GM18861 (cell line): ENCODE data around the gene EPB41.
"Not testable (repeated sequence)": the region's sequence is repeated elsewhere in the genome, so short reads cannot be mapped to it uniquely, and the experiment has no call there.

Experiments used
- ATAC-seq: cut with Tn5 transposase; IDR thresholded peaks from one replicate; pipeline ENCODE4 v1.9.1; 2021; ENCODE audit not compliant: unreplicated experiment

The EPB41 gene

DNA sequence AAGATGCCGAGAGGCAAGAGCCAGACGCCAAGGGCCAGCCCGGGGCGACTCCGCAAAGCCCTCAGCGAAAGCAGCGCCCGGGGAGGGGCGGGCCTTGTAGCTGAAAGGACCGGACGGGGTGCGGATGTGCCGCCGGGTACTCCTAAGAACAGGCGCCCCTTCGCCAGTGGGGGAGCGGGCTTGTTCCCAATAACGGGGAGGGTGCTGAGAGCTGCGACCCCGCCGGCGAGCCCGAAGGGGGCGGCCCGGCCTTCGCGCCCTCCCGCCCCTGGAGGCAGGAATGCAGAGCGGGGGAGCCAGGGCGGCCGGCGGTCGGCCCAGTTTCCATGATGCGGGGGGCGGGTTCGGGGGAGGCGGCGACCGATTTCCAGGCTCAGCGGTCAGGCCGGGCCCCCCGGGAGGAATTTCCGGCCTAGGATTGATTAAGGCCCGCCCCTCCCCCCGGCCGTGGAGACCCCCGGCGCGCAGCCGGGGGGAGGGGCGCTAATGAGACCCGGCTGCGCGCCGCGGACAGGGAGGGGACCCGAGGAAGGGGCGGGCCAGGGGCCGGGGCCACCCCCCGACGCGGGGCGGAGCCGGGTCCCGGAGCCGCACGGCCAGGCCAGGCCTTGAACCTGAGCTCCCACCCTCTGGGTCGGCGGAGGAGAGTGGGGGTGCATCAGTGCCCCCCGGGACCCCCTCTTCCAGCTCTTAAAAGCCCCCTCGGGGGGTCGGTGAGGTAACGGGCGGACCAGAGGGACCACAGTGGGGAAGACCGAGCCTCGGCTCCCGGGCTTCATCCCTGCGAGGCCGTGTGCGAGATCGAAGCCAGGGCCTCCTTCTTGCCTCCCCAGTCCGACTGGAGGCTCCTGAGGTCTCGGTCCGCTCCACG is 210.2 kb downstream of the EPB41 start:
- ATAC-seq, result no peak

- no peak for ATAC-seq
Measured at GRCh38 chr1:29125237-29125641, 210.9 kb downstream of the EPB41 start.

- ATAC-seq, result no peak
Measured at GRCh38 chr1:29125788-29126187, 211.4 kb downstream of the EPB41 start.

DNA sequence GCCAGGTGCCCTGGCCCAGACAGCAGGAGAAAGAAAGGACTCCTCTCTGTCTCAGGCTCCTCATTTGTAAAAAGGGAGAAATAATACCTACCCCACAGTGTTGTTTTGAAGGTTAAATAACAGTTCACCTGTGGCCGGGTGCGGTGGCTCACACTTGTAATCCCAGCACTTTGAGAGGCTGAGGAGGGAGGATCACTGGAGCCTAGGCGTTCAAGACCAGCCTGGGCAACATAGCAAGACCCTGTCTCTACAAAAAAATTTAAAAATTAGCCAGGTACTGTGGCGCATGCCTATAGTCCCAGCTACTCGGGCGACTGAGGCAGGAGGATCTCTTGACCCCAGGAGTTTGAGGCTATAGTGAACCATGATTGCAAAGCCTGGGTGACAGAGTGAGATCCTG is 211.8 kb downstream of the EPB41 start:
- ATAC-seq, result no peak

DNA sequence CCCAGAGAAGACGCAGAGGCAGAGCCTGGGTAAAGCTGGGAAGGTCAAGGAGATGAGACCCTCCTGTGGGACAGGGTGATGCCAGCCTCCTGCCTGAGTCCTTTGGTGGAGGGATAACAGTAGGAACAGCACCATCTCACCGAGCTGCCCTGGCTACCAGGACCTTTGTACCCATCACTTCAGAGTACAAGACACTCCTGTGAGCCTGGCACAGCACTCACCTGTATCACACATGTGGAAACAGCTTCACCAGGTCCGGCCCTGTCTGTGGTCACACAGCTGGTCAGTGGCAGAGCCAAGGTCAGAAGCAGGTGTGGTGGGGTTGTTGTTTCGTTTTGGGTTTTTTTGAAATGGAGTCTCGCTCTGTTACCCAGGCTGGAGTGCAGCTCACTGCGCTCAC is 214.4 kb downstream of the EPB41 start:
- no peak for ATAC-seq

DNA sequence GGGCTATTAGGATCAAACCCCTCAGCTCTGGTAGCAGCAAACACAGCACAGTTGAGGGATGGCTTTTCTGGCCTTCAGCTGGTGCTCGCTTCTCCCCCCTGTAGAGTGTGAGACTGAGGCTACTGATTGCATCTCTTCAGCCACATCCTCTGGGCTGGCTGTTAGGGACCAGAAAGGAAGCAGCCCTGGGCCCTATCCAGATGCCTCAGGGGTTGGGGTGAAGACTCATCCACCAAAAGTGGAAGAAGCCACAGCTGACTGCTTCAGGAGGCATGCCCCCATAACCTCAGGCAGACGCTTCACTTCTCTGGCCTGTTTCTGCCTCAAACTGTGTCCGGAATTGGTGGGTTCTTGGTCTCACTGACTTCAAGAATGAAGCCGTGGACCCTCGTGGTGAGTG is 215.5 kb downstream of the EPB41 start:
- ATAC-seq, result no peak

DNA sequence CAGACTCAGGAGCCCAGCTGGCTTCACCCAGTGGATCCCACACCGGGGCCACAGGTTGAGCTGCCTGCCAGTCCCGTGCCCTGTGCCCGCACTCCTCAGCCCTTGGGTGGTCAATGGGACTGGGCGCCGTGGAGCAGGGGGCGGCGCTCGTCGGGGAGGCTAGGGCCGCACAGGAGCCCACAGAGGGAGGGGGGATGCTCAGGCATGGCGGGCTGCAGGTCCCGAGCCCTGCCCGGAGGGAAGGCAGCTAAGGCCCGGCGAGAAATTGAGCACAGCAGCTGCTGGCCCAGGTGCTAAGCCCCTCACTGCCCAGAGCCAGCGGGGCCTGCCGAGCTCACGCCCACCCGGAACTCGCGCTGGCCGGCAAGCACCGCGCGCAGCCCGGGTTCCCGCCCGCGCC is 216.7 kb downstream of the EPB41 start:
- ATAC-seq, result not testable (repeated sequence)

- ATAC-seq, result no peak
Measured at GRCh38 chr1:29133861-29134694, 219.7 kb downstream of the EPB41 start.

DNA sequence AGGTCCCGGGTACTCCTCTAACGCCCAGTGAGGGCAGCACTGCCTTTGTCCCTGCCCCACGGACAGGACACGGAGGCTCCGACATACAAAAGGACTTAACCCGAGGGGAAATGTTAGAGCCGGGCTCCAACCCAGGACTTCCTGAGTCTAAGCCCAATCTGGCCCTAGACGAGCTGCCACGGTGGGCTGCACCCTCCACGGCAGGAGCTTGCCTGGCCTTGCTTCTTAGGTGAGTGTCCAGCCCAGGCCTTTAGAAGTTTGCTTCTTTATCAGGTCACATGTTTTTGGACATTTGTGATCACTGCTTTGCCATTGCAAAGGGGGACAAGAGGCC is 220.3 kb downstream of the EPB41 start:
- ATAC-seq, result no peak

DNA sequence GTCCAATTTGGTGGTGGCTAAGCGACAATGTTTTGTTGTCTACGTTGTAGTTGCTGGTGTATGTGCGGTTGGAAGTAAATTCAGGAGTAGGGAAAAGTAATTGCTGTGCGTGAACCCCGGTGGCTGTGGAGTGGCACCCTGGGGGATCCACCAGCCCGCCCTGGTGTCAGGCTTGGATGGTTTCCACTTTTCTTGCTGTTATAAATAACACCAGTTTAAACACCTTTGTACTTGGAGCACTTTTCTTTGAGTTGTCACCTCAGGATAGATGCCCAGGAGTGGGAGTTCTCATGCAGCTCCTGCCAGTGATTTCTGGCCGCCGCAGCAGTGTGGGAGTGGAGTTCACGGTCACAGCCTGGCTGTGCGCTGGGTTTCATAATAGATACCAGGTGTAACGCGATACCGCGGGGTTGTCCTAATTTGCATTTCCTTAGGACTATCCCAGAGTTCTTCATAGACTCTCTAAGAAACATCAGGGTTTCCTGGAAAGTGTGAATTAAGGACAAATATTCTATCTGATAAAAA is 222.1 kb downstream of the EPB41 start:
- ATAC-seq, result no peak

DNA sequence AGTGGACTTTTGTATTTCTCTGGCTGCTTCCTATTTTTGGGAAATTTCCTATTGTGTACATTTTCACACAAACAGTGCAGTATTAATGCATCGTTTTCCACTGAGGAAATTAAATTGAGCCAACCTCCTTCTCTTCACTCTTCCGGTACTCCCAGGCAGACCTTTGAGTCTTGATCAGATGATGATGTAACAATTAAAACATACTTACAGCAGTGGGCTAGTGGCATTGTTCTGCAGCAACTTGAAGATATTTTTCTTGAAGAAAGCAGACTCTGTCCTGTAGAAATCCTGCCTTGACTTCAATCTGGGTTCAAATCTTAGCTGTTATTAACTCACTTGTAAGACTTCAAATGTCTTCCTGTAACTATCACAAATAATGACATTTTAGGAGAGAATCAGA is 228.3 kb downstream of the EPB41 start:
- ATAC-seq, result no peak

- ATAC-seq, result no peak
Measured at GRCh38 chr1:29144178-29144577, 229.8 kb downstream of the EPB41 start.

DNA sequence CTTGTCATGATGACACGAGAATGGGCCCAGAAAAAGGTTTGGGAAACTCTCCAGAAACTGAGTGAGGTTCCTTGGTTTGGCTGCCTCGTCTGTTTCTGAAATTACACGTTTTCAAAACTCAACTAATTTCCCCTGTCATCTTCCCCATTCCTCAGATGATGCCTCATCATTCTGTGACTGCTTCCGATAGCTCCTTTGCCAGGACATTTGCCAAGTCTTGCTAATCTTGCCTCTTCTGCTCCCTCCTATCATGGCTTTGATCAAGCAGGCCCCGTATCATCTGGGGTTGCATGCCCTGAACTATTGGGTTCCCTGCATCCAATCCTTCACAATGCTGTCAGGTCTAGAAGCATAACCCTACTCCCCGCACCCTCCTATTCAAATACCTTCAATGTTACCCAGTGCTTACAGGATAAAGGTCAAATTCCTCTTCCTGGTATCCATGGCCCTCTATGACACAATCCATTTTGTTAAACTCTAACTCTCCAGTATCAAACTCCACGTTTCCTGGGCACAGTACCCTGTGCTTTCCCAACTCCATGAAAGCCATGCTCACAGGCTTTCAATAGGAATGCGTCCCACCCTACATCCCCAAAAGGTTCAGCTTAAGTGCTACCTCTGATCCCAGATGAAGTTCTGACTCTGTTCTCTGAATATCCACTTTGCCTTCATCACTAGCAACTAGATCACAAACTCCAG is 231.5 kb downstream of the EPB41 start:
- no peak for ATAC-seq

DNA sequence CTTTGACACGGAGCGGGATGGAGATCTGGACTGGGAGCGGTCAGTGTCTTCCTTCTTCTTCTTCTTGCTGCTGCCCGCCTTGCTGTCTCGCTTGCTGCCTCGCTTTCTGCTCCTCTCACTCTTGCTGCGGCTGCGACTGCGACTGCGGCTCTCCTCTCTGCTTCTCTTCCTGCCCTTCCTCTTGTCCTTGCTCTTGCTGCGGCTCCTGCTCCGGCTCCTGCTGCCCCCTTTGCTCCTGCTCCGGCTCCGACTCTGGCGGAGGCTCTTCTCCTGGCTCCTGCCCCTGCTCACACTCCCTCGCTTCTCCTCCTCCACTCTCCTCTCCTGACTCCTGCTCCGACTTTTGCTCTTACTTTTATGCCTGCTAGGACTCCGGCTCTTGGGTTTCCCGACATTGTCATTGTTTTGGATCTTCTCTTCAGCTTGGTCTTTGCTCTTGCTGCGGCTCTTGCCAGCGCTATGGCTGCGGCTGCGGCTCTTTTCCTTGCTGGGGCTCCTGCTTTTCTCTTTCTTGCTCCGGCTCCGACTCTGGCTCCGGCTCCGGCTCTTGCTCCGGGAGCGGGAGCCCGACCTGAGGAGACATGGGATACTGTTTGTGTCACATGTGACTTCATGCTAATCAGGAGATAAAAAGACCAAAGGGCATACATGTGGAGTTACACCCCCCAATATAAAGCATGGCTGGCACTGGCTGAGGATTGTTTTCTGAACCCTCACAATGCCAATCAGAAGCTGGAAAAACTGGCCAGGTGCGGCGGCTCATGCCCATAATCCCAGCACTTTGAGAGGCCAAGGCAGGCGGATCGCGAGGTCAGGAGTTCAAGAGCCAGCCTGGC is 234.5 kb downstream of the EPB41 start:
- ATAC-seq, result no peak

DNA sequence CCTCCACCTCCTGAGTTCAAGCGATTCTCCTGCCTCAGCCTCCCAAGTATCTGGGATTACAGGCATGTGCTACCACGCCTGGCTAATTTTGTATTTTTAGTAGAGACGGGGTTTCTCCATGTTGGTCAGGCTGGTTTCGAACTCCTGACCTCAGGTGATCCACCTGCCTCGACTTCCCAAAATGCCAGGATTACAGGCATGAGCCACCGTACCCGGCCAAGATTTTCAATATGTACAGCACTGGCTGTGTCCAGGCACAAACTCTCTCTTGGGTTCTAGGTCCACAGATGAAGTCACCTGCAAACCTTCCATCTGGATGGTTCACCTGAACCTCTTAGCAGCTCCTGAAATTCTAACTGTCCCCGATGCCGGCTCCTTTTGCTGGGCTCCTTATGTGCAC is 236.0 kb downstream of the EPB41 start:
- not testable (repeated sequence) for ATAC-seq

- ATAC-seq, result no peak
Measured at GRCh38 chr1:29152046-29152805, 237.9 kb downstream of the EPB41 start.

- ATAC-seq, result no peak
Measured at GRCh38 chr1:29156543-29157268, 242.3 kb downstream of the EPB41 start.

GRCh38 chr1:29157269-29157601 is 242.9 kb downstream of the EPB41 start:
- no peak for ATAC-seq

- no peak for ATAC-seq
Measured at GRCh38 chr1:29159773-29160172, 245.4 kb downstream of the EPB41 start.
